Measurements from ENCODE around the gene CCNYL1.
"Not testable (repeated sequence)": the region's sequence is repeated elsewhere in the genome, so short reads cannot be mapped to it uniquely, and the experiment has no call there.

The CCNYL1 gene

GRCh38 chr2:207692206-207693065 lies 19.0 kb upstream of the CCNYL1 start:
- no peak for TF ChIP-seq ZNF274 (IDR thresholded peaks at IDR 0.05; ENCODE audit: low read depth, low read length)
- H3K4me3 ChIP-seq (ENCODE audit: low read length) = no peak overlapping the region

GRCh38 chr2:207693641-207694249 lies 17.7 kb upstream of the CCNYL1 start:
- H3K4me3 ChIP-seq (ENCODE audit: low read length) = no peak overlapping the region
- no peak for TF ChIP-seq ZNF274 (IDR thresholded peaks at IDR 0.05; ENCODE audit: low read depth, low read length)

GRCh38 chr2:207694811-207695281 lies 16.6 kb upstream of the CCNYL1 start:
- no peak overlapping the region for H3K4me3 ChIP-seq (ENCODE audit: low read length)
- TF ChIP-seq ZNF274 (IDR thresholded peaks at IDR 0.05; ENCODE audit: low read depth, low read length) = no peak

- no peak for TF ChIP-seq ZNF274 (IDR thresholded peaks at IDR 0.05; ENCODE audit: low read depth, low read length)
Observed at GRCh38 chr2:207695293-207695692, 16.1 kb upstream of the CCNYL1 start.

GRCh38 chr2:207696911-207697310 lies 14.5 kb upstream of the CCNYL1 start:
- H3K4me3 ChIP-seq (ENCODE audit: low read length) = not testable (repeated sequence)

More at GRCh38 chr2:207695293-207695692, 16.1 kb upstream of the CCNYL1 start:
- H3K4me3 ChIP-seq (ENCODE audit: low read length) = no peak overlapping the region

- H3K4me3 ChIP-seq (ENCODE audit: low read length) = no peak overlapping the region
- no peak for TF ChIP-seq ZNF274 (IDR thresholded peaks at IDR 0.05; ENCODE audit: low read depth, low read length)
Observed at GRCh38 chr2:207697411-207697810, 14.0 kb upstream of the CCNYL1 start.

- H3K4me3 ChIP-seq (ENCODE audit: low read length) = no peak overlapping the region
- no peak for TF ChIP-seq ZNF274 (IDR thresholded peaks at IDR 0.05; ENCODE audit: low read depth, low read length)
Observed at GRCh38 chr2:207698301-207698700, 13.1 kb upstream of the CCNYL1 start.

- H3K4me3 ChIP-seq (ENCODE audit: low read length) = no peak overlapping the region
- TF ChIP-seq ZNF274 (IDR thresholded peaks at IDR 0.05; ENCODE audit: low read depth, low read length) = no peak
Observed at GRCh38 chr2:207704078-207704477, 7.4 kb upstream of the CCNYL1 start.

- H3K4me3 ChIP-seq (ENCODE audit: low read length) = no peak overlapping the region
- no peak for TF ChIP-seq ZNF274 (IDR thresholded peaks at IDR 0.05; ENCODE audit: low read depth, low read length)
Observed at GRCh38 chr2:207704671-207705070, 6.8 kb upstream of the CCNYL1 start.

GRCh38 chr2:207706936-207707860 lies 4.2 kb upstream of the CCNYL1 start:
- no peak for TF ChIP-seq ZNF274 (IDR thresholded peaks at IDR 0.05; ENCODE audit: low read depth, low read length)
- H3K4me3 ChIP-seq (ENCODE audit: low read length) = no peak overlapping the region

GRCh38 chr2:207711750-207712530 lies 500 bp downstream of the CCNYL1 start:
- peak overlapping the region; percentile 90 for H3K4me3 ChIP-seq (ENCODE audit: low read length)
- no peak for TF ChIP-seq ZNF274 (IDR thresholded peaks at IDR 0.05; ENCODE audit: low read depth, low read length)

- no peak overlapping the region for H3K4me3 ChIP-seq (ENCODE audit: low read length)
- TF ChIP-seq ZNF274 (IDR thresholded peaks at IDR 0.05; ENCODE audit: low read depth, low read length) = no peak
Observed at GRCh38 chr2:207716056-207716455, 4.6 kb downstream of the CCNYL1 start.

GRCh38 chr2:207718521-207718920 lies 7.1 kb downstream of the CCNYL1 start:
- no peak overlapping the region for H3K4me3 ChIP-seq (ENCODE audit: low read length)
- no peak for TF ChIP-seq ZNF274 (IDR thresholded peaks at IDR 0.05; ENCODE audit: low read depth, low read length)

Data from GM08714 (cell line).